DND-41 (cell line): Measurements from ENCODE around the gene RUNX1.

Source experiments
- ATAC-seq: fragments of 200-7000 bp; cut with Tn5 transposase; 3 replicates; pipeline ENCODE4 v1.9.1; 2021; ENCODE audit warnings: low read depth; ENCODE audit not compliant: insufficient read depth
- DNase-seq: peaks from one replicate; pipeline ENCODE4 v3.0.0-alpha.2; 2020
- H2AFZ ChIP-seq: 2 replicates; pipeline ENCODE4 v1.6.0; 2012; ENCODE audit warnings: low read depth, low read length
- H3K27ac ChIP-seq: 2 replicates; pipeline ENCODE4 v1.5.1; 2012; ENCODE audit warnings: low read length, inconsistent platforms
- H3K27me3 ChIP-seq: fragments of 200-600 bp; sonication (generic); 2 replicates; pipeline ENCODE4 v1.6.0; 2012; ENCODE audit warnings: low read length, mild to moderate bottlenecking, inconsistent platforms; ENCODE audit not compliant: insufficient read depth, poor library complexity
- H3K36me3 ChIP-seq: 2 replicates; pipeline ENCODE4 v1.5.1; 2012; ENCODE audit warnings: low read length, inconsistent platforms; ENCODE audit not compliant: insufficient read depth
- H3K4me1 ChIP-seq: 2 replicates; pipeline ENCODE4 v1.5.1; 2012; ENCODE audit warnings: mild to moderate bottlenecking, low read length; ENCODE audit not compliant: insufficient read depth
- H3K4me2 ChIP-seq: 2 replicates; pipeline ENCODE4 v1.6.0; 2012; ENCODE audit warnings: mild to moderate bottlenecking, moderate library complexity, low read length, inconsistent platforms; ENCODE audit not compliant: insufficient read depth
- H3K4me3 ChIP-seq, 2 experiments: fragments of 200-600 bp in 1 of 2; shearing (Covaris generic) in 1 of 2; 2 replicates each; pipeline ENCODE4 v1.5.1; 2012 to 2016; ENCODE audit warnings: inconsistent platforms in 2 of 2, low read length in 2 of 2, mild to moderate bottlenecking in 2 of 2, low read depth in 1 of 2, moderate library complexity in 1 of 2
- H3K79me2 ChIP-seq: 2 replicates; pipeline ENCODE4 v1.6.0; 2012; ENCODE audit warnings: low read length, inconsistent platforms; ENCODE audit not compliant: insufficient read depth
- H3K9ac ChIP-seq: 2 replicates; pipeline ENCODE4 v1.6.0; 2012; ENCODE audit warnings: low read depth, mild to moderate bottlenecking, inconsistent platforms, low read length, moderate library complexity
- H3K9me3 ChIP-seq: 2 replicates; pipeline ENCODE4 v1.5.1; 2012; ENCODE audit warnings: low read length, moderate library complexity, mild to moderate bottlenecking, inconsistent platforms; ENCODE audit not compliant: insufficient read depth, severe bottlenecking
- H4K20me1 ChIP-seq: 2 replicates; pipeline ENCODE4 v1.6.0; 2012; ENCODE audit warnings: low read length; ENCODE audit not compliant: insufficient read depth
- EZH2 ChIP-seq: IDR thresholded peaks from 3 replicates; pipeline ENCODE4 v1.6.1; 2012; ENCODE audit warnings: borderline replicate concordance, low read depth, mild to moderate bottlenecking, moderate library complexity, low read length, inconsistent platforms; ENCODE audit not compliant: severe bottlenecking
- TF ChIP-seq, protein P1 (sequence below): IDR thresholded peaks from 2 replicates; pipeline ENCODE4 v1.5.1; 2012; ENCODE audit warnings: borderline replicate concordance, low read length, moderate library complexity, mild to moderate bottlenecking; ENCODE audit not compliant: poor library complexity, severe bottlenecking; ENCODE audit errors: extremely low read depth

The RUNX1 gene

DNA sequence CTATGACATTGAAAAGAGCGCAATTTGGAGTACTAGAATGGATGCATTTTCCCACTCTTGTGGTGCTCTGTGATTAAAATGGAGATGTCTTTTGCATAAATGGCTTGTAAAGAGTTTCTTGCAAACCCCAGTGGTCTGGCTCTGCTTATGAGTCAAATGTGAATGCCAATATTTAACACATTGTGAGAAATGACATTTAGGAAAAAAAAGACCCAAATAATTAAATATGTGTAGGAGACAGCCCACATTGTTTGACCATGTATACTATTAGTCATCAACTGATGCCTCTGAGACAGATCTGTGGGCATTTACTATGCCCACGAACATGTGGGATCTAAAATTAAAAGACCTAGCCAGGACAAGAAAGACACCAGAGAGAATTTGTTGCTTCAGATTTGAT lies 22.2 kb upstream of the RUNX1 start:
- no peaks in the 10 kb centered on the region for H3K36me3 ChIP-seq
- H3K4me2 ChIP-seq = no peak overlapping the region
- DNase-seq = no peak
- TF ChIP-seq, protein P1, sequence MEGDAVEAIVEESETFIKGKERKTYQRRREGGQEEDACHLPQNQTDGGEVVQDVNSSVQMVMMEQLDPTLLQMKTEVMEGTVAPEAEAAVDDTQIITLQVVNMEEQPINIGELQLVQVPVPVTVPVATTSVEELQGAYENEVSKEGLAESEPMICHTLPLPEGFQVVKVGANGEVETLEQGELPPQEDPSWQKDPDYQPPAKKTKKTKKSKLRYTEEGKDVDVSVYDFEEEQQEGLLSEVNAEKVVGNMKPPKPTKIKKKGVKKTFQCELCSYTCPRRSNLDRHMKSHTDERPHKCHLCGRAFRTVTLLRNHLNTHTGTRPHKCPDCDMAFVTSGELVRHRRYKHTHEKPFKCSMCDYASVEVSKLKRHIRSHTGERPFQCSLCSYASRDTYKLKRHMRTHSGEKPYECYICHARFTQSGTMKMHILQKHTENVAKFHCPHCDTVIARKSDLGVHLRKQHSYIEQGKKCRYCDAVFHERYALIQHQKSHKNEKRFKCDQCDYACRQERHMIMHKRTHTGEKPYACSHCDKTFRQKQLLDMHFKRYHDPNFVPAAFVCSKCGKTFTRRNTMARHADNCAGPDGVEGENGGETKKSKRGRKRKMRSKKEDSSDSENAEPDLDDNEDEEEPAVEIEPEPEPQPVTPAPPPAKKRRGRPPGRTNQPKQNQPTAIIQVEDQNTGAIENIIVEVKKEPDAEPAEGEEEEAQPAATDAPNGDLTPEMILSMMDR = no peak
- no peak for TF ChIP-seq EZH2
- H3K79me2 ChIP-seq = no peaks in the 10 kb centered on the region
- no peaks in the 10 kb centered on the region for H3K27me3 ChIP-seq
- H4K20me1 ChIP-seq = no peaks in the 10 kb centered on the region
- ATAC-seq = no peak
- no peaks in the 10 kb centered on the region for H3K9me3 ChIP-seq
- no peaks in the 10 kb centered on the region for H3K4me1 ChIP-seq
- H3K4me3 ChIP-seq = no peak overlapping the region
- no peak overlapping the region for H3K9ac ChIP-seq
- H3K27ac ChIP-seq = no peak overlapping the region
- no peak overlapping the region for H2AFZ ChIP-seq

DNA sequence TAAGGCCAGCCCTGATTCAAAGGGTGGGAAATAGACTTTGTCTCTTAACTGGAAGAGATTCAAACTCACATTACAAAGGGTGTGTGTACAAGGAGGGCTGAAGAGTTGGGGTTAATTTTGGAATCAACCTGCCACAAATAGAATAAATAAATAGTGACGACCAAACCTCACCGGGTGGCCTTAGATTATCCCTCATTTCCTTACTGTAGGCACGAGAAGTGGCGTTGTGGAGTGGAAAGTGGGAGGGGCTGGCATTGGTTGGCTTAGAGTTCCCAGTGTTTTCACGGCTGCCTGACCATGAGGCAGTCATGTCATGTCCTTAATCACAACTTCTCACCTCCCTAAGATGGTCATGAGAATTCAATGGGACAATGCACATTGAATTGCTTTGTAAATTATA lies 21.3 kb upstream of the RUNX1 start:
- Histone ChIP-seq H3K9ac (no peak overlapping the region), H3K4me1 (no peaks in the 10 kb centered on the region), H3K27me3 (no peaks in the 10 kb centered on the region), H3K27ac (no peak overlapping the region), H3K79me2 (no peaks in the 10 kb centered on the region), H2AFZ (no peak overlapping the region), H3K4me2 (no peak overlapping the region), H3K4me3 (no peak overlapping the region), H4K20me1 (no peaks in the 10 kb centered on the region), H3K36me3 (no peaks in the 10 kb centered on the region), H3K9me3 (no peaks in the 10 kb centered on the region)
- no peak for TF ChIP-seq EZH2
- TF ChIP-seq, protein P1 = no peak
- DNase-seq (no peak), ATAC-seq (no peak)

DNA sequence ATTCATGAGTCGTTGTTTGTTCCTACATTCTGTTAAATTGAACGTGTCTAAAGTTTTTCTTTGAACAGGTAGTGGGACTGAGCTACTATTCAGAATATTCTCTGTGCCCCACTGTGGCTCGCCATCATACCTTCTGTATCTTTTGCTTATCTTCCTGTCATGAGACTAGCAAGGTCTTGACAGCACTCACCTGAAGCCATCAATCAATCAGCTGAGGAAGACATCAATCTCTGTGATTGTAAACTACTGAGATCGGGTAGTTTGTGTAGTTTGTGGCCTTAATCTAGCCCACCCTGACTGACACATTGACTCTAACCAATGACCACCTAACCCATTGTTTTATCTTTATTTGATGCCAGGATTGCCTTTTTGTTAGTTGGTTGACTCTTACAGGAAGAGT lies 17.7 kb upstream of the RUNX1 start:
- H3K4me2 ChIP-seq = no peak overlapping the region
- no peak for ATAC-seq
- H4K20me1 ChIP-seq = no peaks in the 10 kb centered on the region
- H3K79me2 ChIP-seq = no peaks in the 10 kb centered on the region
- no peak overlapping the region for H3K27ac ChIP-seq
- H3K9me3 ChIP-seq = no peaks in the 10 kb centered on the region
- no peaks in the 10 kb centered on the region for H3K4me1 ChIP-seq
- DNase-seq = no peak
- H2AFZ ChIP-seq = no peak overlapping the region
- no peak overlapping the region for H3K9ac ChIP-seq
- no peaks in the 10 kb centered on the region for H3K27me3 ChIP-seq
- no peaks in the 10 kb centered on the region for H3K36me3 ChIP-seq
- TF ChIP-seq, protein P1 = no peak
- no peak for TF ChIP-seq EZH2
- H3K4me3 ChIP-seq = no peak overlapping the region
